ENCODE measurements around the gene RSPO4.

Gene RSPO4

GRCh38 chr20:924639-925038 is 77.5 kb downstream of the RSPO4 start:
- Histone ChIP-seq H3K9ac (ENCODE audit: low read depth, low read length) (no peak overlapping the region), H3K79me2 (ENCODE audit: insufficient read depth, low read length) (no peaks in the 10 kb centered on the region), H2AFZ (ENCODE audit: low read depth, low read length) (no peak overlapping the region), H3K4me3 (ENCODE audit: low read depth in 1 of 2, low read length in 2 of 2) (no peak overlapping the region), H3K4me1 (ENCODE audit: insufficient read depth, low read length) (no peaks in the 10 kb centered on the region), H3K27me3 (ENCODE audit: insufficient read depth, low read length, poor library complexity) (no peaks in the 10 kb centered on the region), H3K36me3 (ENCODE audit: insufficient read depth, low read length) (no peaks in the 10 kb centered on the region), H3K27ac (ENCODE audit: low read length) (no peak overlapping the region), H4K20me1 (ENCODE audit: insufficient read depth, low read length) (no peaks in the 10 kb centered on the region), H3K9me3 (ENCODE audit: insufficient read depth, low read length, severe bottlenecking) (peaks cover 2% of the 10 kb centered on the region), H3K4me2 (ENCODE audit: insufficient read depth, low read length) (no peak overlapping the region)
- no peak for TF ChIP-seq CTCF (IDR thresholded peaks at IDR 0.05; ENCODE audit: borderline replicate concordance, extremely low read depth, low read length, poor library complexity, severe bottlenecking)
- TF ChIP-seq EZH2 (IDR thresholded peaks at IDR 0.05; ENCODE audit: borderline replicate concordance, low read depth, low read length, severe bottlenecking) = no peak
- ATAC-seq (ENCODE audit: insufficient read depth, low read depth) (no peak), DNase-seq (no peak)

GRCh38 chr20:922781-923180 is 79.3 kb downstream of the RSPO4 start:
- no peaks in the 10 kb centered on the region for H3K79me2 ChIP-seq (ENCODE audit: insufficient read depth, low read length)
- H3K4me1 ChIP-seq (ENCODE audit: insufficient read depth, low read length) = no peaks in the 10 kb centered on the region
- H2AFZ ChIP-seq (ENCODE audit: low read depth, low read length) = no peak overlapping the region
- no peaks in the 10 kb centered on the region for H3K9me3 ChIP-seq (ENCODE audit: insufficient read depth, low read length, severe bottlenecking)
- TF ChIP-seq CTCF (IDR thresholded peaks at IDR 0.05; ENCODE audit: borderline replicate concordance, extremely low read depth, low read length, poor library complexity, severe bottlenecking) = no peak
- no peak for TF ChIP-seq EZH2 (IDR thresholded peaks at IDR 0.05; ENCODE audit: borderline replicate concordance, low read depth, low read length, severe bottlenecking)
- H3K4me3 ChIP-seq (ENCODE audit: low read depth in 1 of 2, low read length in 2 of 2) = no peak overlapping the region
- H3K4me2 ChIP-seq (ENCODE audit: insufficient read depth, low read length) = no peak overlapping the region
- no peak overlapping the region for H3K9ac ChIP-seq (ENCODE audit: low read depth, low read length)
- H4K20me1 ChIP-seq (ENCODE audit: insufficient read depth, low read length) = no peaks in the 10 kb centered on the region
- DNase-seq (no peak), ATAC-seq (ENCODE audit: insufficient read depth, low read depth) (no peak)
- H3K36me3 ChIP-seq (ENCODE audit: insufficient read depth, low read length) = no peaks in the 10 kb centered on the region
- H3K27ac ChIP-seq (ENCODE audit: low read length) = no peak overlapping the region
- no peaks in the 10 kb centered on the region for H3K27me3 ChIP-seq (ENCODE audit: insufficient read depth, low read length, poor library complexity)

- Histone ChIP-seq H3K4me2 (ENCODE audit: insufficient read depth, low read length) (no peak overlapping the region), H3K79me2 (ENCODE audit: insufficient read depth, low read length) (no peaks in the 10 kb centered on the region), H3K27ac (ENCODE audit: low read length) (no peak overlapping the region), H3K4me3 (ENCODE audit: low read depth in 1 of 2, low read length in 2 of 2) (no peak overlapping the region), H3K9ac (ENCODE audit: low read depth, low read length) (no peak overlapping the region), H2AFZ (ENCODE audit: low read depth, low read length) (no peak overlapping the region), H3K9me3 (ENCODE audit: insufficient read depth, low read length, severe bottlenecking) (no peaks in the 10 kb centered on the region), H4K20me1 (ENCODE audit: insufficient read depth, low read length) (0 out of 2 replicates have a peak, but pooled peaks cover 2% of the 10 kb centered on the region), H3K4me1 (ENCODE audit: insufficient read depth, low read length) (no peaks in the 10 kb centered on the region), H3K36me3 (ENCODE audit: insufficient read depth, low read length) (no peaks in the 10 kb centered on the region), H3K27me3 (ENCODE audit: insufficient read depth, low read length, poor library complexity) (no peaks in the 10 kb centered on the region)
- ATAC-seq (ENCODE audit: insufficient read depth, low read depth) (no peak), DNase-seq (no peak)
- TF ChIP-seq EZH2 (IDR thresholded peaks at IDR 0.05; ENCODE audit: borderline replicate concordance, low read depth, low read length, severe bottlenecking) = no peak
These were observed 81.0 kb downstream of the RSPO4 start for GRCh38 chr20:921068-921467.

GRCh38 chr20:920311-920710 is 81.8 kb downstream of the RSPO4 start:
- no peaks in the 10 kb centered on the region for H3K36me3 ChIP-seq (ENCODE audit: insufficient read depth, low read length)
- H3K4me3 ChIP-seq (ENCODE audit: low read depth in 1 of 2, low read length in 2 of 2) = no peak overlapping the region
- H2AFZ ChIP-seq (ENCODE audit: low read depth, low read length) = no peak overlapping the region
- H3K9ac ChIP-seq (ENCODE audit: low read depth, low read length) = no peak overlapping the region
- DNase-seq (no peak), ATAC-seq (ENCODE audit: insufficient read depth, low read depth) (no peak)
- 0 out of 2 replicates have a peak, but pooled peaks cover 4% of the 10 kb centered on the region for H4K20me1 ChIP-seq (ENCODE audit: insufficient read depth, low read length)
- H3K27me3 ChIP-seq (ENCODE audit: insufficient read depth, low read length, poor library complexity) = peaks cover 4% of the 10 kb centered on the region
- no peak overlapping the region for H3K4me2 ChIP-seq (ENCODE audit: insufficient read depth, low read length)
- no peaks in the 10 kb centered on the region for H3K79me2 ChIP-seq (ENCODE audit: insufficient read depth, low read length)
- no peaks in the 10 kb centered on the region for H3K9me3 ChIP-seq (ENCODE audit: insufficient read depth, low read length, severe bottlenecking)
- TF ChIP-seq CTCF (IDR thresholded peaks at IDR 0.05; ENCODE audit: borderline replicate concordance, extremely low read depth, low read length, poor library complexity, severe bottlenecking) = no peak
- no peak for TF ChIP-seq EZH2 (IDR thresholded peaks at IDR 0.05; ENCODE audit: borderline replicate concordance, low read depth, low read length, severe bottlenecking)
- H3K4me1 ChIP-seq (ENCODE audit: insufficient read depth, low read length) = no peaks in the 10 kb centered on the region
- no peak overlapping the region for H3K27ac ChIP-seq (ENCODE audit: low read length)

Measured in DND-41 (cell line).